GM18517 (cell line): ENCODE data around the gene TPSD1.
A peak's percentile ranks its signal among the peaks of the same experiment; 100 is the strongest.

ENCODE experiments used
- ATAC-seq: cut with Tn5 transposase; IDR thresholded peaks from one replicate; pipeline ENCODE4 v1.9.1; 2021; ENCODE audit warnings: mild to moderate bottlenecking, moderate library complexity; ENCODE audit not compliant: unreplicated experiment

Gene TPSD1

GRCh38 chr16:1297018-1297696 lies 41.3 kb downstream of the TPSD1 start:
- ATAC-seq, result no peak

- no peak for ATAC-seq
Measured at GRCh38 chr16:1298406-1298805, 42.5 kb downstream of the TPSD1 start.

DNA sequence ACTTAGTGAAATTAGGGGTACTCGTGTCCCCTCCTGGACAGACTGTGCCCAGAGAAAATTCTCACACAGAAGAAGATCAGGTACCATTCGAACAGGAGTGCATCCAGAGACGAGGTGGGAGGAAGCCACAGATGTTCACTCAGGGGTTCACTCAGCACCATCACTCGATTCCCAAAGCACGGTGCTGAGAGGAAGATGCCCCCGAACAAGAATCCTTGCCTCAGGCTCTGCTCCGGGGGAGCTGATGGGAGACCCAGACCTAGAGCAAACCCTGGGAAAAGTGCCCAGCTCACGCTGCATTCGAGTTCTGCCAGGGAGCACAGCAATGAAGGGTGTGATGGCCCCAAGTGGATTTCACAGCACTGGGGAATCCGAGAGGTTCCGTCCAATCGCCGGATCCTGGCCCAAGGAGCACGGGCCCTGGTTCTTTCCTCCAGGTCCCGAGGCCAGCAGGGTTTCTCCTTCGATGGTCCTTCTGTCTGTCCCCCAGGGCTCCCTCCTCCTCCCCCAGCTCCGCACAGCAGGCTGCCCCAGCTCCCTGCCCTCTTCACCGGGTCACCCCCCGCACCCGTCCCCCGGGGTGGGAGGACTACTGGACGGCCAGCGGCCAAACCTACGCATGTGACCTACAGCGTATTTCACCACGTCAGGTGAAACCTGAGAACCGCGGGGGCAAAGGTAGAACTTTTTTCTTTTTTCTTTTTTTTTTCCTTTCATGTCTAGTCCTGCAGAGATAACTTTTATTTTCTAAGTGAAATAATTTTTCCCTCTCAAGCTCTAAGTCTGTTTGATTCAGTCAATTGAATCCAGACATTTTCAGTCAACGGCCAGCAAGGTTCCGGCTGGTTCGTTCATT lies 43.4 kb downstream of the TPSD1 start:
- ATAC-seq, result no peak

DNA sequence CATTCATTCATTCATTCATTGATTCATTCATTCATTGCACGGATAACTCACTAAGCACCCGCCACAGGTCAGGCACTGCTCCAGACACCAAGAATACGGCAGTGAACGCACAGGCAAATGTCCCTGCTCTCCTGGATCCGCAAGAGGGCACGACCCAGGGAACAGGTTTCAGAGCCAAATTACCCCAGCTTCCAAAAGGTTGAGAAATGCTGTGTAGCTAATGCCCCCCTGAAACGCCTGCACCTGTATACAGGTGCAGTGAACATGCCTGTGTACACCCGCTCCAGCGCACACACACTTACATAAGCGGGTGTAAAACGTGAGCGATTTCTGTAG lies 44.0 kb downstream of the TPSD1 start:
- no peak for ATAC-seq

GRCh38 chr16:1300664-1301476 lies 45.0 kb downstream of the TPSD1 start:
- no peak for ATAC-seq

DNA sequence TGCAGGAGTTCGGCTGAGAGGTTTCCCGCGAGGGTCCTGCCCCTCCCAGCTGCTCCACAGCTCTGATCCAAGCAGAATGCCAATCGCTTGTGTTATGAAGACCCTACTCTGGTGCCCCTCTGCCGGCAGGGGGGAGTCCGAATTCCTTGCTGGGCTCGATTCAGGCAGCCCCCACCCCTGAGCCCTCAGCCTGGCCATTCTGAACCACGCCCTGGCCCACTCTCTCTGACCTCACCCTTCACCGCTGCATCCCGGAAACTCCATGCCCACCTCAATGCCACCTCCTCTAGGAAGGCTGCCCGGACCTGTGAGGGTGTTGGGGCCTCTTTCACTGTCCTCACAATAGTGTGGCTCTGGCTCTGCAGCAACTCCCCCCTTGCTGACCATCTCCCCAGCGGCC lies 45.7 kb downstream of the TPSD1 start:
- no peak for ATAC-seq

GRCh38 chr16:1305823-1306222 lies 50.0 kb downstream of the TPSD1 start:
- no peak for ATAC-seq

- no peak for ATAC-seq
Measured at GRCh38 chr16:1306334-1306733, 50.5 kb downstream of the TPSD1 start.

GRCh38 chr16:1308036-1308976 lies 52.4 kb downstream of the TPSD1 start:
- peak; percentile 8 for ATAC-seq
